ENCODE results near the gene SUMO3. TPM values are rescaled to one million over a fixed set of nuclear protein-coding genes. Genes with fewer than 3 reads are reported as not detected.
A peak's percentile ranks its signal among the peaks of the same experiment; 100 is the strongest.

The SUMO3 gene
- total RNA-seq, 1 donor from 2014 or later, result 66.0 TPM

GRCh38 chr21:44838039-44838895 lies 20.4 kb upstream of the SUMO3 start:
- DNase-seq (no peak), ATAC-seq (ENCODE audit: low read depth) (no peak)
- ChIA-PET POLR2A (no interaction called here), CTCF (no interaction called here)
- H3K27me3 Mint-ChIP-seq, result peaks cover 23% of the 10 kb centered on the region
- H3K4me3 Mint-ChIP-seq, result no peak overlapping the region
- no peaks in the 10 kb centered on the region for H3K36me3 Mint-ChIP-seq (ENCODE audit: low read depth)
- intact Hi-C loops (cut with micrococcal nuclease), result no loop called here
- no peaks in the 10 kb centered on the region for H3K9me3 Mint-ChIP-seq
- no peaks in the 10 kb centered on the region for H3K4me1 Mint-ChIP-seq
- TF ChIP-seq CTCF (IDR thresholded peaks at IDR 0.05), result no peak
- H3K27ac Mint-ChIP-seq, result no peak overlapping the region

- ChIA-PET POLR2A (no interaction called here), CTCF (no interaction called here)
- TF ChIP-seq CTCF (IDR thresholded peaks at IDR 0.05), result no peak
- ATAC-seq (ENCODE audit: low read depth) (no peak), DNase-seq (no peak)
- Mint-ChIP-seq H3K27me3 (peaks cover 23% of the 10 kb centered on the region), H3K36me3 (ENCODE audit: low read depth) (no peaks in the 10 kb centered on the region), H3K4me1 (no peaks in the 10 kb centered on the region), H3K9me3 (no peaks in the 10 kb centered on the region), H3K4me3 (no peak overlapping the region), H3K27ac (no peak overlapping the region)
- intact Hi-C loops (cut with micrococcal nuclease), result no loop called here
Measured at GRCh38 chr21:44837537-44837936, 19.7 kb upstream of the SUMO3 start.

- no peak overlapping the region for H3K27ac Mint-ChIP-seq
- intact Hi-C loops (cut with micrococcal nuclease), result no loop called here
Measured at GRCh38 chr21:44836666-44837471, 19.0 kb upstream of the SUMO3 start.

GRCh38 chr21:44836349-44836665 lies 18.4 kb upstream of the SUMO3 start:
- Mint-ChIP-seq H3K36me3 (ENCODE audit: low read depth) (no peaks in the 10 kb centered on the region), H3K27me3 (peaks cover 12% of the 10 kb centered on the region), H3K4me3 (no peak overlapping the region), H3K27ac (no peak overlapping the region), H3K9me3 (no peaks in the 10 kb centered on the region), H3K4me1 (peaks cover 5% of the 10 kb centered on the region)
- ATAC-seq (ENCODE audit: low read depth) (no peak), DNase-seq (no peak)
- POLR2A ChIA-PET, result no interaction called here
- intact Hi-C loops (cut with micrococcal nuclease), result no loop called here
- TF ChIP-seq CTCF (IDR thresholded peaks at IDR 0.05), result no peak
- CTCF ChIA-PET, result no interaction called here

More at GRCh38 chr21:44836666-44837471, 19.0 kb upstream of the SUMO3 start:
- DNase-seq (peak; percentile 10), ATAC-seq (ENCODE audit: low read depth) (no peak)
- Mint-ChIP-seq H3K4me3 (no peak overlapping the region), H3K9me3 (no peaks in the 10 kb centered on the region), H3K27me3 (peaks cover 17% of the 10 kb centered on the region), H3K36me3 (ENCODE audit: low read depth) (no peaks in the 10 kb centered on the region), H3K4me1 (no peaks in the 10 kb centered on the region)
- CTCF ChIA-PET, result no interaction called here
- POLR2A ChIA-PET, result no interaction called here
- no peak for TF ChIP-seq CTCF (IDR thresholded peaks at IDR 0.05)

- intact Hi-C loops (cut with micrococcal nuclease), result no loop called here
- no peak for ATAC-seq (ENCODE audit: low read depth)
- H3K4me3 Mint-ChIP-seq, result no peak overlapping the region
- H3K9me3 Mint-ChIP-seq, result no peaks in the 10 kb centered on the region
- H3K36me3 Mint-ChIP-seq (ENCODE audit: low read depth), result no peaks in the 10 kb centered on the region
- H3K27ac Mint-ChIP-seq, result no peak overlapping the region
- peak; percentile 11 for DNase-seq
- ChIA-PET CTCF (no interaction called here), POLR2A (no interaction called here)
- TF ChIP-seq CTCF (IDR thresholded peaks at IDR 0.05), result no peak
- peaks cover 11% of the 10 kb centered on the region for H3K4me1 Mint-ChIP-seq
- peaks cover 8% of the 10 kb centered on the region for H3K27me3 Mint-ChIP-seq
Measured at GRCh38 chr21:44835647-44835973, 17.7 kb upstream of the SUMO3 start.

All from activated B cell treated with CpG ODN at 0.5 μM for 24 hours (primary cell).